HCT116 (cell line): ENCODE measurements around the gene PRODH.
"Not testable (repeated sequence)": the region's sequence is repeated elsewhere in the genome, so short reads cannot be mapped to it uniquely, and the experiment has no call there.

Experiments used
- CBX3 ChIP-seq: IDR thresholded peaks from 2 replicates; pipeline ENCODE4 v1.6.1; 2012; ENCODE audit warnings: low read depth
- CEBPB ChIP-seq: IDR thresholded peaks from 2 replicates; pipeline ENCODE4 v1.6.1; 2012; ENCODE audit warnings: low read depth
- EZH2 ChIP-seq: fragments of 200-600 bp; sonication (generic); IDR thresholded peaks from 2 replicates; pipeline ENCODE4 v1.6.1; 2017; ENCODE audit warnings: antibody characterized with exemption, mixed run types
- EZH2phosphoT487 ChIP-seq: fragments of 200-600 bp; IDR thresholded peaks from 2 replicates; pipeline ENCODE4 v1.6.1; 2018; ENCODE audit warnings: antibody characterized with exemption, borderline replicate concordance
- JUND ChIP-seq: IDR thresholded peaks from 2 replicates; pipeline ENCODE4 v1.6.1; 2012
- POLR2A ChIP-seq: IDR thresholded peaks from 2 replicates; pipeline ENCODE4 v1.7.0; 2011; ENCODE audit warnings: borderline replicate concordance; ENCODE audit not compliant: insufficient read depth, insufficient read length; ENCODE audit errors: extremely low read depth
- RAD21 ChIP-seq: IDR thresholded peaks from 2 replicates; pipeline ENCODE4 v1.6.1; 2012; ENCODE audit warnings: low read depth, mild to moderate bottlenecking
- SIN3A ChIP-seq: IDR thresholded peaks from 2 replicates; pipeline ENCODE4 v1.6.1; 2012; ENCODE audit warnings: low read depth
- SP1 ChIP-seq: IDR thresholded peaks from 2 replicates; pipeline ENCODE4 v1.6.1; 2012; ENCODE audit warnings: low read depth
- SRF ChIP-seq: IDR thresholded peaks from 2 replicates; pipeline ENCODE4 v1.6.1; 2012; ENCODE audit warnings: low read depth
- TF ChIP-seq, protein P1 (sequence below), 3 experiments: fragments of 200-600 bp in 1 of 3; sonication (generic) in 1 of 3; IDR thresholded peaks in 2 of 3; conservative IDR thresholded peaks in 1 of 3; 2 replicates each; pipeline ENCODE4 v1.5.1; 2012 to 2017; ENCODE audit warnings: low read depth in 2 of 3, low read length in 2 of 3, antibody characterized with exemption in 1 of 3, borderline replicate concordance in 1 of 3, control low read depth in 1 of 3, mild to moderate bottlenecking in 1 of 3, mixed read lengths in 1 of 3, mixed run types in 1 of 3, moderate library complexity in 1 of 3; ENCODE audit not compliant: insufficient read depth in 1 of 3
- TF ChIP-seq, protein P2 (sequence below): IDR thresholded peaks from 2 replicates; pipeline ENCODE4 v1.6.1; 2012
- TF ChIP-seq, protein P3 (sequence below): IDR thresholded peaks from 2 replicates; pipeline ENCODE4 v1.6.1; 2012

DNA sequence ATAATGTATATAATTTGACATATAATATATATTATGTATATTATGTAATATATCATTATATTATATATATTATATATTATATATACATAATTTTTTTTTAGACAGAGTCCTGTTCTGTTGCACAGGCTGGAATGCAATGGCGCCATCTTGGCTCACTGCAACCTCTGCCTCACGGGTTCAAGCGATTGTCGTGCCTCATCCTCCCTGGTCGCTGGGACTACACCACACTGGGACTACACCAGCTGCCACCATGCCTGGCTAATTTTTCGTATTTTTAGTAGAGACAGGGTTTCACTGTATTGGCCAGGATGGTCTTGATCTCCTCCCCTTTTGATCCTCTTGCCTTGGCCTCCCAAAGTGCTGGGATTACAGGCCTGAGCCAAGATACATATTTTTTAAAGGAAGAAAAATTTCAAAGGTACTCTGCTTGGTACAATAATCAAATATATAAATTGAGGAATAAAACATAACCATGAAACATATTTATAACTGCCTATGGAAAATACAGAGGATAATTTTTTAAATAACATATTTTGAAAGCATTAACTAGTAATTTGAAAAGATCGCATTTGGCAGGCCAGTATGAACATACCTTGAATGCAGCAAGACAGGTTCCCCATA is 39.9 kb downstream of the PRODH start:
- TF ChIP-seq, protein P1, sequence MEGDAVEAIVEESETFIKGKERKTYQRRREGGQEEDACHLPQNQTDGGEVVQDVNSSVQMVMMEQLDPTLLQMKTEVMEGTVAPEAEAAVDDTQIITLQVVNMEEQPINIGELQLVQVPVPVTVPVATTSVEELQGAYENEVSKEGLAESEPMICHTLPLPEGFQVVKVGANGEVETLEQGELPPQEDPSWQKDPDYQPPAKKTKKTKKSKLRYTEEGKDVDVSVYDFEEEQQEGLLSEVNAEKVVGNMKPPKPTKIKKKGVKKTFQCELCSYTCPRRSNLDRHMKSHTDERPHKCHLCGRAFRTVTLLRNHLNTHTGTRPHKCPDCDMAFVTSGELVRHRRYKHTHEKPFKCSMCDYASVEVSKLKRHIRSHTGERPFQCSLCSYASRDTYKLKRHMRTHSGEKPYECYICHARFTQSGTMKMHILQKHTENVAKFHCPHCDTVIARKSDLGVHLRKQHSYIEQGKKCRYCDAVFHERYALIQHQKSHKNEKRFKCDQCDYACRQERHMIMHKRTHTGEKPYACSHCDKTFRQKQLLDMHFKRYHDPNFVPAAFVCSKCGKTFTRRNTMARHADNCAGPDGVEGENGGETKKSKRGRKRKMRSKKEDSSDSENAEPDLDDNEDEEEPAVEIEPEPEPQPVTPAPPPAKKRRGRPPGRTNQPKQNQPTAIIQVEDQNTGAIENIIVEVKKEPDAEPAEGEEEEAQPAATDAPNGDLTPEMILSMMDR (IDR thresholded peaks at IDR 0.05 in 2 of 3, conservative IDR thresholded peaks at IDR 0.05 in 1 of 3; ENCODE audit: borderline replicate concordance in 1 of 3, insufficient read depth in 1 of 3, low read depth in 2 of 3, low read length in 2 of 3) = not testable (repeated sequence)
- not testable (repeated sequence) for TF ChIP-seq POLR2A, SP1, EZH2, CBX3, SIN3A, JUND, CEBPB, EZH2phosphoT487, RAD21, SRF
- TF ChIP-seq, protein P2, sequence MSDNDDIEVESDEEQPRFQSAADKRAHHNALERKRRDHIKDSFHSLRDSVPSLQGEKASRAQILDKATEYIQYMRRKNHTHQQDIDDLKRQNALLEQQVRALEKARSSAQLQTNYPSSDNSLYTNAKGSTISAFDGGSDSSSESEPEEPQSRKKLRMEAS = not testable (repeated sequence)
- TF ChIP-seq, protein P3, sequence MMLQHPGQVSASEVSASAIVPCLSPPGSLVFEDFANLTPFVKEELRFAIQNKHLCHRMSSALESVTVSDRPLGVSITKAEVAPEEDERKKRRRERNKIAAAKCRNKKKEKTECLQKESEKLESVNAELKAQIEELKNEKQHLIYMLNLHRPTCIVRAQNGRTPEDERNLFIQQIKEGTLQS = not testable (repeated sequence)
